ENCODE data around the gene LAX1. TPM values are rescaled to one million over a fixed set of nuclear protein-coding genes. Genes with fewer than 3 reads are reported as not detected.

Gene LAX1
- polyA plus RNA-seq, 2 of the 4 experiments (the other 2 are of a cell fraction): not detected

- no peak overlapping the region for H3K27ac ChIP-seq
- DNase-seq (ENCODE audit: low read depth in 1 of 2, low spot score in 1 of 2) (no peak), FAIRE-seq (no peak), ATAC-seq (no peak)
- WGBS (ENCODE audit: missing lambda C conversion rate): 68% methylated on average over 5 of the region's 5 CpGs
- no peak overlapping the region for H3K4me3 ChIP-seq
- ChIA-PET CTCF (interaction anchor here (1.4 kb wide), 1 partner anchor 22 kb away, joined by 3 read pairs; no protein-coding TSS in a partner anchor), POLR2A (no interaction called here)
- no peak overlapping the region for H3K4me2 ChIP-seq
- no peaks in the 10 kb centered on the region for H3K9me3 ChIP-seq
- H3K4me1 ChIP-seq: no peaks in the 10 kb centered on the region
- TF ChIP-seq FOSB (CRISPR knock-in tag; IDR thresholded peaks at IDR 0.05) (no peak), SREBF2 (IDR thresholded peaks at IDR 0.05) (no peak), EHMT2 (IDR thresholded peaks at IDR 0.05; ENCODE audit: low read depth) (no peak), ZC3H11A (IDR thresholded peaks at IDR 0.05) (no peak), ATOH8 (CRISPR knock-in tag; IDR thresholded peaks at IDR 0.05; ENCODE audit: low read depth) (no peak), RFX5 (IDR thresholded peaks at IDR 0.05) (no peak), RARB (CRISPR knock-in tag; IDR thresholded peaks at IDR 0.05) (no peak), EP300 (IDR thresholded peaks at IDR 0.05) (no peak), SMC3 (IDR thresholded peaks at IDR 0.05) (no peak), RNF2 (IDR thresholded peaks at IDR 0.05; ENCODE audit: borderline replicate concordance, low read depth) (no peak), USF2 (IDR thresholded peaks at IDR 0.05) (no peak), TP53 (CRISPR knock-in tag; IDR thresholded peaks at IDR 0.05) (no peak), MYC (IDR thresholded peaks at IDR 0.05; ENCODE audit: borderline replicate concordance, low read length) (no peak), JUN (IDR thresholded peaks at IDR 0.05) (no peak), HDAC2 (IDR thresholded peaks at IDR 0.05) (no peak), CTCF (IDR thresholded peaks at IDR 0.05) (no peak), TFCP2L1 (CRISPR knock-in tag; IDR thresholded peaks at IDR 0.05) (no peak), ZFP36 (IDR thresholded peaks at IDR 0.05; ENCODE audit: borderline replicate concordance, partially characterized antibody) (no peak), FOXS1 (CRISPR knock-in tag; IDR thresholded peaks at IDR 0.05) (no peak), HOXB13 (CRISPR knock-in tag; IDR thresholded peaks at IDR 0.05; ENCODE audit: low read depth) (no peak)
Measured at GRCh38 chr1:203743091-203743571, 21.9 kb upstream of the LAX1 start.

- TF ChIP-seq RFX5 (IDR thresholded peaks at IDR 0.05) (no peak), CHD2 (IDR thresholded peaks at IDR 0.05; ENCODE audit: low read length, partially characterized antibody) (no peak), NR3C1 (IDR thresholded peaks at IDR 0.05) (no peak)
- FAIRE-seq: no peak
- POLR2A ChIA-PET: no interaction called here
Measured at GRCh38 chr1:203744075-203744972, 20.7 kb upstream of the LAX1 start.

More at GRCh38 chr1:203744075-203744972, 20.7 kb upstream of the LAX1 start:
- 89% methylated on average over 10 of the region's 10 CpGs for WGBS (ENCODE audit: missing lambda C conversion rate)
- Histone ChIP-seq H3K4me2 (no peak overlapping the region), H3K4me1 (no peaks in the 10 kb centered on the region), H3K27ac (no peak overlapping the region), H3K9me3 (no peaks in the 10 kb centered on the region), H3K4me3 (no peak overlapping the region)
- CTCF ChIA-PET: interaction anchor here (0.6 to 0.7 kb wide), 2 partner anchors 27 to 477 kb away, joined by 3 read pairs; no protein-coding TSS in a partner anchor
- no peak for DNase-seq (ENCODE audit: low read depth in 1 of 2, low spot score in 1 of 2)
- no peak for ATAC-seq
